OCI-LY7 (cell line): ENCODE results near the gene RIC3.

Source experiments
- EZH2phosphoT487 ChIP-seq: fragments of 200-600 bp; sonication (generic); IDR thresholded peaks from 2 replicates; pipeline ENCODE4 v1.6.1; 2018; ENCODE audit warnings: low read depth, borderline replicate concordance, mild to moderate bottlenecking, mixed run types, antibody characterized with exemption, low read length, moderate library complexity, mixed read lengths
- TF ChIP-seq, protein P1 (sequence below): fragments of 200-600 bp; sonication (generic); conservative IDR thresholded peaks from 2 replicates; pipeline ENCODE4 v1.5.1; 2014; ENCODE audit warnings: mild to moderate bottlenecking, antibody characterized with exemption, low read length, moderate library complexity, mixed read lengths

GRCh38 chr11:8083871-8084281 lies 84.9 kb downstream of the RIC3 start:
- TF ChIP-seq, protein P1, sequence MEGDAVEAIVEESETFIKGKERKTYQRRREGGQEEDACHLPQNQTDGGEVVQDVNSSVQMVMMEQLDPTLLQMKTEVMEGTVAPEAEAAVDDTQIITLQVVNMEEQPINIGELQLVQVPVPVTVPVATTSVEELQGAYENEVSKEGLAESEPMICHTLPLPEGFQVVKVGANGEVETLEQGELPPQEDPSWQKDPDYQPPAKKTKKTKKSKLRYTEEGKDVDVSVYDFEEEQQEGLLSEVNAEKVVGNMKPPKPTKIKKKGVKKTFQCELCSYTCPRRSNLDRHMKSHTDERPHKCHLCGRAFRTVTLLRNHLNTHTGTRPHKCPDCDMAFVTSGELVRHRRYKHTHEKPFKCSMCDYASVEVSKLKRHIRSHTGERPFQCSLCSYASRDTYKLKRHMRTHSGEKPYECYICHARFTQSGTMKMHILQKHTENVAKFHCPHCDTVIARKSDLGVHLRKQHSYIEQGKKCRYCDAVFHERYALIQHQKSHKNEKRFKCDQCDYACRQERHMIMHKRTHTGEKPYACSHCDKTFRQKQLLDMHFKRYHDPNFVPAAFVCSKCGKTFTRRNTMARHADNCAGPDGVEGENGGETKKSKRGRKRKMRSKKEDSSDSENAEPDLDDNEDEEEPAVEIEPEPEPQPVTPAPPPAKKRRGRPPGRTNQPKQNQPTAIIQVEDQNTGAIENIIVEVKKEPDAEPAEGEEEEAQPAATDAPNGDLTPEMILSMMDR: no peak
- no peak for TF ChIP-seq EZH2phosphoT487
